A549 (cell line): ENCODE measurements around the gene WDR70. TPM values are rescaled to one million over a fixed set of nuclear protein-coding genes. Genes with fewer than 3 reads are reported as not detected.

ENCODE experiments used
- ATAC-seq, 2 experiments: fragments of 200-7000 bp in 1 of 2; fragments of >200 bp in 1 of 2; cut with Nextera tagmentation in 1 of 2; cut with Tn5 transposase in 1 of 2; 3 replicates each; pipeline versions ENCODE4 v1.8.0 to v1.9.1; 2018 to 2020; ENCODE audit warnings: mild to moderate bottlenecking in 1 of 2, moderate library complexity in 1 of 2
- CTCF ChIA-PET: fragments of 300-600 bp; sonication (Branson Sonifier 250); formaldehyde crosslinking; extraction: SDS; loops from one replicate; lab custom pipeline; 2021; ENCODE audit warnings: antibody characterized with exemption, inconsistent platforms; lab: Yijun Ruan, JAX
- POLR2A ChIA-PET: fragments of 350-600 bp; formaldehyde crosslinking; extraction: SDS; loops from one replicate; lab custom pipeline; 2021; ENCODE audit warnings: antibody characterized with exemption, inconsistent platforms; lab: Yijun Ruan, JAX
- DNase-seq, 2 experiments: peaks; one replicate each; pipeline versions ENCODE4 v3.0.0 to v3.0.0-alpha.2; 2011 to 2016; ENCODE audit warnings: low read depth in 1 of 2, low spot score in 1 of 2
- FAIRE-seq: peaks from 2 replicates; lab custom pipeline; 2011; peaks lifted over from hg19 to GRCh38; lab: Jason Lieb, UNC
- H3K27ac ChIP-seq, 2 experiments: fragments of >200 bp; sonication (Bioruptor Twin); formaldehyde crosslinking; 3 replicates each; pipeline ENCODE4 v1.5.1; 2016 to 2017
- H3K4me1 ChIP-seq: fragments of >200 bp; sonication (Bioruptor Twin); formaldehyde crosslinking; 3 replicates; pipeline ENCODE4 v1.6.1; 2016
- H3K4me2 ChIP-seq: fragments of >200 bp; sonication (Bioruptor Twin); formaldehyde crosslinking; 3 replicates; pipeline ENCODE4 v1.6.1; 2016
- H3K4me3 ChIP-seq: fragments of >200 bp; sonication (Bioruptor Twin); formaldehyde crosslinking; 3 replicates; pipeline ENCODE4 v1.5.1; 2016
- H3K9me3 ChIP-seq: fragments of >200 bp; sonication (Bioruptor Twin); formaldehyde crosslinking; 3 replicates; pipeline ENCODE4 v1.6.1; 2016
- BCL3 ChIP-seq: fragments of >200 bp; sonication (Bioruptor Twin); formaldehyde crosslinking; IDR thresholded peaks from 3 replicates; pipeline ENCODE4 v1.6.1; 2016
- BHLHE40 ChIP-seq: IDR thresholded peaks from 2 replicates; pipeline ENCODE4 v1.6.1; 2012; ENCODE audit warnings: low read depth, low read length, inconsistent platforms
- CBX8 ChIP-seq: fragments of 200-600 bp; sonication (generic); IDR thresholded peaks from 2 replicates; pipeline ENCODE4 v1.6.1; 2016
- CHD2 ChIP-seq: fragments of 150-350 bp; IDR thresholded peaks from 2 replicates; pipeline ENCODE4 v1.6.1; 2014; ENCODE audit warnings: low read length; ENCODE audit not compliant: partially characterized antibody
- CHD4 ChIP-seq: fragments of 200-600 bp; sonication (generic); IDR thresholded peaks from 2 replicates; pipeline ENCODE4 v1.6.1; 2016; ENCODE audit warnings: antibody characterized with exemption, mild to moderate bottlenecking, borderline replicate concordance
- CTCF ChIP-seq: fragments of >200 bp; sonication (Bioruptor Twin); formaldehyde crosslinking; IDR thresholded peaks from 3 replicates; pipeline ENCODE4 v1.5.1; 2016
- EHF ChIP-seq: fragments of 250-450 bp; sonication (Bioruptor Pico); IDR thresholded peaks from 2 replicates; pipeline ENCODE4 v1.5.0; 2020; ENCODE audit warnings: mild to moderate bottlenecking
- EP300 ChIP-seq, 2 experiments: fragments of >200 bp; sonication (Bioruptor Twin); formaldehyde crosslinking; IDR thresholded peaks; 2 replicates in 1 of 2; 3 replicates in 1 of 2; pipeline ENCODE4 v1.6.1; 2016 to 2017
- FOSB ChIP-seq: fragments of 250-450 bp; sonication (Bioruptor Pico); IDR thresholded peaks from 2 replicates; pipeline ENCODE4 v1.5.0; 2020; ENCODE audit warnings: mild to moderate bottlenecking, moderate library complexity
- FOXS1 ChIP-seq: fragments of 250-450 bp; sonication (Bioruptor Pico); IDR thresholded peaks from 2 replicates; pipeline ENCODE4 v1.5.0; 2020; ENCODE audit warnings: mild to moderate bottlenecking, moderate library complexity
- HDAC2 ChIP-seq: fragments of 200-600 bp; sonication (generic); IDR thresholded peaks from 2 replicates; pipeline ENCODE4 v1.6.1; 2016
- HMGXB4 ChIP-seq: fragments of 250-450 bp; sonication (Bioruptor Pico); IDR thresholded peaks from 2 replicates; pipeline ENCODE4 v1.5.0; 2021; ENCODE audit warnings: mild to moderate bottlenecking, moderate library complexity, borderline replicate concordance
- HOXB13 ChIP-seq: fragments of 250-450 bp; sonication (Bioruptor Pico); IDR thresholded peaks from 2 replicates; pipeline ENCODE4 v1.5.0; 2020; ENCODE audit warnings: low read depth, mild to moderate bottlenecking, moderate library complexity
- HOXB5 ChIP-seq: fragments of 250-450 bp; sonication (Bioruptor Pico); IDR thresholded peaks from 2 replicates; pipeline ENCODE4 v1.5.0; 2020; ENCODE audit warnings: mild to moderate bottlenecking, moderate library complexity
- JUN ChIP-seq, 2 experiments: fragments of >200 bp; sonication (Bioruptor Twin); formaldehyde crosslinking; IDR thresholded peaks; 2 replicates in 1 of 2; 3 replicates in 1 of 2; pipeline ENCODE4 v1.6.1; 2016 to 2017
- MAX ChIP-seq: IDR thresholded peaks from 2 replicates; pipeline ENCODE4 v1.6.1; 2012
- MYC ChIP-seq: IDR thresholded peaks from 2 replicates; pipeline ENCODE4 v1.6.1; 2012; ENCODE audit warnings: mild to moderate bottlenecking, inconsistent platforms, low read length, improper control_type of control experiment, borderline replicate concordance
- NR3C1 ChIP-seq: fragments of >200 bp; sonication (Bioruptor Twin); formaldehyde crosslinking; IDR thresholded peaks from 3 replicates; pipeline ENCODE4 v1.6.1; 2017
- PHF8 ChIP-seq: fragments of 200-600 bp; sonication (generic); IDR thresholded peaks from 2 replicates; pipeline ENCODE4 v1.6.1; 2016; ENCODE audit warnings: low read depth, mild to moderate bottlenecking, antibody characterized with exemption, moderate library complexity, borderline replicate concordance
- RCOR1 ChIP-seq: fragments of 150-350 bp; IDR thresholded peaks from 2 replicates; pipeline ENCODE4 v1.6.1; 2014; ENCODE audit warnings: antibody characterized with exemption, low read length, low read depth
- REST ChIP-seq: fragments of 200-600 bp; sonication (generic); IDR thresholded peaks from 2 replicates; pipeline ENCODE4 v1.6.1; 2016; ENCODE audit warnings: antibody characterized with exemption, mild to moderate bottlenecking, moderate library complexity
- TP53 ChIP-seq: fragments of 250-450 bp; sonication (Bioruptor Pico); IDR thresholded peaks from 2 replicates; pipeline ENCODE4 v1.5.0; 2021; ENCODE audit warnings: mild to moderate bottlenecking, moderate library complexity
- ZSCAN20 ChIP-seq: fragments of 250-450 bp; sonication (Bioruptor Pico); IDR thresholded peaks from 2 replicates; pipeline ENCODE4 v1.8.0; 2022; ENCODE audit warnings: mild to moderate bottlenecking, moderate library complexity
- polyA plus RNA-seq, 4 experiments: library from polyadenylated mRNA; depleted of rRNA in 3 of 4; stranded (reverse); fragments of >200 nt; fragmentation: RNase III in 1 of 4; extraction: RNeasy Plus Mini Kit Qiagen cat#74134 plus additional on column Dnase treatment in 1 of 4; gene quantifications; 2 replicates in 3 of 4; 3 replicates in 1 of 4; pipeline ENCODE4 v1.2.3, GENCODE V29; 2011 to 2017

The WDR70 gene
- polyA plus RNA-seq, 2 of the 4 experiments (the other 2 are of a cell fraction), result 13.8 to 28.8 TPM

GRCh38 chr5:37568018-37568753, 189.1 kb downstream of the WDR70 start:
- TF ChIP-seq FOXS1 (CRISPR knock-in tag) (no peak), MYC (no peak), HMGXB4 (CRISPR knock-in tag) (no peak), ZSCAN20 (CRISPR knock-in tag) (no peak), NR3C1 (no peak), HDAC2 (no peak), JUN (IDR thresholded peaks at IDR 0.05) (no peak), RCOR1 (no peak), HOXB13 (CRISPR knock-in tag) (no peak), BHLHE40 (no peak), CBX8 (no peak), PHF8 (no peak), BCL3 (no peak), EHF (CRISPR knock-in tag) (no peak), CHD2 (no peak), EP300 (IDR thresholded peaks at IDR 0.05) (no peak), CHD4 (no peak), REST (no peak), HOXB5 (CRISPR knock-in tag) (no peak)
- TF ChIP-seq, all 56 proteins: peak for 0
- Histone ChIP-seq H3K9me3 (no peaks in the 10 kb centered on the region), H3K4me2 (no peak overlapping the region), H3K4me1 (no peaks in the 10 kb centered on the region), H3K4me3 (no peak overlapping the region), H3K27ac (no peak overlapping the region)
- no peak for DNase-seq
- ATAC-seq, result no peak
- ChIA-PET POLR2A (no interaction called here), CTCF (no interaction called here)
- FAIRE-seq, result no peak

GRCh38 chr5:37568893-37569292, 189.8 kb downstream of the WDR70 start:
- no peak for DNase-seq
- CTCF ChIA-PET, result no interaction called here

More at GRCh38 chr5:37568893-37569292, 189.8 kb downstream of the WDR70 start:
- ATAC-seq (no peak), FAIRE-seq (no peak)
- Histone ChIP-seq H3K4me2 (no peak overlapping the region), H3K4me3 (no peak overlapping the region), H3K27ac (no peak overlapping the region), H3K4me1 (no peaks in the 10 kb centered on the region), H3K9me3 (no peaks in the 10 kb centered on the region)
- TF ChIP-seq CBX8, result no peak
- TF ChIP-seq REST, result no peak
- no peak for TF ChIP-seq MAX
- no peak for TF ChIP-seq FOSB
- no peak for TF ChIP-seq TP53 (CRISPR knock-in tag)
- TF ChIP-seq RCOR1, result no peak
- no peak for TF ChIP-seq CHD2
- TF ChIP-seq CTCF, result no peak
- POLR2A ChIA-PET, result no interaction called here
